ENCODE measurements around the gene ATP23. TPM values are rescaled to one million over a fixed set of nuclear protein-coding genes. Genes with fewer than 3 reads are reported as not detected.

The ATP23 gene
- total RNA-seq, 2 donors from 2014 or later = 3.6 to 5.4 TPM

DNA sequence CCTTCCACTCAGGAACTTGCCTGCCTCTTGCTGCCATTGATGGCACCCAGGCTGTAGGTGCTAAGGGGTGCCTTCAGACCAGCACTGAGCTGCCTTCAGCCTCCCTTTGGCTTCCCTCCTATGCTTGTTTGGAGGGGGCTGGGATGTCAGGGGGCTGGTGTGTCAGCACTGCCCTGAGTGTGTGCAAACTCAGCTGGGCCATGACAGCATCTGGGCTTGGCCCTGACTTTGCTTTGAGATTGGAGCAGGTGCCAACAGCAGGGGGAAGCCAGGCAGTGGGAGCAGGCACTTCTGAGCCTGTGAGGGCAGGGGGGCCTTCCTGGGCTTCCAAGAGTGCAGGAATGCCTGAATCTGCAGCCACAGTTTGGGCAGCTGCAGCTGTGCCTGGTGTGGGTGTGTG is 56.9 kb downstream of the ATP23 start:
- peaks cover 0 to 6% (median 0%) of the 10 kb centered on the region in 3 donors for H3K9me3 ChIP-seq
- H3K4me3 ChIP-seq = no peak overlapping the region
- TF ChIP-seq, protein P1, sequence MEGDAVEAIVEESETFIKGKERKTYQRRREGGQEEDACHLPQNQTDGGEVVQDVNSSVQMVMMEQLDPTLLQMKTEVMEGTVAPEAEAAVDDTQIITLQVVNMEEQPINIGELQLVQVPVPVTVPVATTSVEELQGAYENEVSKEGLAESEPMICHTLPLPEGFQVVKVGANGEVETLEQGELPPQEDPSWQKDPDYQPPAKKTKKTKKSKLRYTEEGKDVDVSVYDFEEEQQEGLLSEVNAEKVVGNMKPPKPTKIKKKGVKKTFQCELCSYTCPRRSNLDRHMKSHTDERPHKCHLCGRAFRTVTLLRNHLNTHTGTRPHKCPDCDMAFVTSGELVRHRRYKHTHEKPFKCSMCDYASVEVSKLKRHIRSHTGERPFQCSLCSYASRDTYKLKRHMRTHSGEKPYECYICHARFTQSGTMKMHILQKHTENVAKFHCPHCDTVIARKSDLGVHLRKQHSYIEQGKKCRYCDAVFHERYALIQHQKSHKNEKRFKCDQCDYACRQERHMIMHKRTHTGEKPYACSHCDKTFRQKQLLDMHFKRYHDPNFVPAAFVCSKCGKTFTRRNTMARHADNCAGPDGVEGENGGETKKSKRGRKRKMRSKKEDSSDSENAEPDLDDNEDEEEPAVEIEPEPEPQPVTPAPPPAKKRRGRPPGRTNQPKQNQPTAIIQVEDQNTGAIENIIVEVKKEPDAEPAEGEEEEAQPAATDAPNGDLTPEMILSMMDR (IDR thresholded peaks at IDR 0.05) = no peak
- TF ChIP-seq POLR2A (IDR thresholded peaks at IDR 0.05) = no peak
- intact Hi-C loops (cut with DNase I) = no loop called here
- no peaks in the 10 kb centered on the region for H3K4me1 ChIP-seq
- H3K27me3 ChIP-seq = no peaks in the 10 kb centered on the region
- H3K27ac ChIP-seq = no peak overlapping the region
- ATAC-seq (no peak), DNase-seq (no peak)
- no peaks in the 10 kb centered on the region for H3K36me3 ChIP-seq (replicated peaks in 1 of 2; ENCODE audit: insufficient read depth in 1 of 2, low read depth in 2 of 2)

DNA sequence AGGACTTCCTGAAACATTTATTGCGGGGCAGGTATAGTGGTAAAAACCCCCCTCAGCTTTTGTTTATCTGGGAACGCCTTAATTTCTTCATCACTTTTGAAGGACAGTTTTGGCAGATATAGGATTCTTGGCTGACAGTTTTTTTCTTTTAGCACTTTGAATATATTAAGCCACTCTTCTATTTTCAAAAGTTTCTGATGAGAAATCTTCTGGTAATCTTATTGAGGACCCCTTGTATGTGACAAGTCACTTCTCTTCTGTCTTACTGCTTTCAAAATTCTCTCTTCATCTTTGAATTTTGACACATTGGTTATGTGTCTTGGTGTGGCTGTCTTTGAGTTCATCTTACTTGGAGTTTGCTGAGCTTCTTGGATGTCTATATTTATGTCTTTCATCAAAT is 59.1 kb downstream of the ATP23 start:
- no peak for TF ChIP-seq POLR2A (IDR thresholded peaks at IDR 0.05)
- TF ChIP-seq, protein P1 (IDR thresholded peaks at IDR 0.05) = no peak
- no peaks in the 10 kb centered on the region for H3K4me1 ChIP-seq
- intact Hi-C loops (cut with DNase I) = no loop called here
- H3K4me3 ChIP-seq = no peak overlapping the region
- H3K27me3 ChIP-seq = no peaks in the 10 kb centered on the region
- 77 to 90% methylated on average over 2 of the region's 2 CpGs for WGBS, 2 donors
- ATAC-seq (no peak), DNase-seq (no peak)
- H3K9me3 ChIP-seq = peaks cover 0 to 6% (median 0%) of the 10 kb centered on the region in 3 donors
- H3K27ac ChIP-seq = no peak overlapping the region
- no peaks in the 10 kb centered on the region for H3K36me3 ChIP-seq (replicated peaks in 1 of 2; ENCODE audit: insufficient read depth in 1 of 2, low read depth in 2 of 2)

DNA sequence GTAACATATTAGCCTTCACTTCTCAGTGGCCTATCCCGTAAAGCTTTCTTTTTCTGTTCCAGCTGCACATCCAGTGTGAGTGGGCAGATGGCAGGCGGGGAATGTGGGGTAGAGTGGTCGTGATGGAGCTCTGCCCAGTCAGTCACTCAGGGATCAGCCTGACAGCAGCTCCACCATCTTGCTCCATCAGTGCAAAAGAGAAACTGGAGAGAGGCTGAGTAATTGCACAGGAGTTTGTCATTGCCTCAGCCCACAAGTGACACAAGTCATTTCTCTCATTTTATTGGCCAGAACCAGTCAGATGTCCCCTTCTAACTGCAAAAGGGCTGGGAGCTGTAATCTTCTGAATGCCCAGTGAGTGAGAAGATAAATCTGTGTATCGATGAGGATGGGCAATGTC is 66.5 kb downstream of the ATP23 start:
- H3K36me3 ChIP-seq (replicated peaks in 1 of 2; ENCODE audit: insufficient read depth in 1 of 2, low read depth in 2 of 2) = no peaks in the 10 kb centered on the region
- TF ChIP-seq POLR2A (IDR thresholded peaks at IDR 0.05) = no peak
- TF ChIP-seq, protein P1 (IDR thresholded peaks at IDR 0.05) = no peak
- H3K27me3 ChIP-seq = no peaks in the 10 kb centered on the region
- H3K9me3 ChIP-seq = no peaks in the 10 kb centered on the region
- H3K4me3 ChIP-seq = no peak overlapping the region
- ATAC-seq (no peak), DNase-seq (no peak)
- intact Hi-C loops (cut with DNase I) = no loop called here
- no peaks in the 10 kb centered on the region for H3K4me1 ChIP-seq
- no peak overlapping the region for H3K27ac ChIP-seq
- WGBS, 2 donors = 89 to 95% methylated on average over 4 of the region's 4 CpGs

- DNase-seq (no peak), ATAC-seq (no peak)
- Histone ChIP-seq H3K4me3 (no peak overlapping the region), H3K27me3 (no peaks in the 10 kb centered on the region), H3K27ac (no peak overlapping the region), H3K9me3 (no peaks in the 10 kb centered on the region), H3K36me3 (replicated peaks in 1 of 2; ENCODE audit: insufficient read depth in 1 of 2, low read depth in 2 of 2) (no peaks in the 10 kb centered on the region), H3K4me1 (no peaks in the 10 kb centered on the region)
- no peak for TF ChIP-seq POLR2A (IDR thresholded peaks at IDR 0.05)
- TF ChIP-seq, protein P1 (IDR thresholded peaks at IDR 0.05) = no peak
- intact Hi-C loops (cut with DNase I) = no loop called here
- 34 to 49% methylated on average over 3 of the region's 3 CpGs for WGBS, 2 donors
Observed at GRCh38 chr12:58008634-58009033, 67.3 kb downstream of the ATP23 start.

Other genes starting within 250 kb of the ATP23 start
- gene OS9, start 247.4 kb upstream of the ATP23 start, total RNA-seq = 100 to 1,000 TPM; 167 to 213 TPM
- 1 to 10 TPM in 1 of 2 donors, under 1 TPM in 1; 0.33 to 1.0 TPM for gene AGAP2, start 202.8 kb upstream of the ATP23 start, total RNA-seq
- 10 to 100 TPM; 33.7 to 36.9 TPM for gene TSPAN31, start 196.5 kb upstream of the ATP23 start, total RNA-seq
- gene CDK4, start 189.3 kb upstream of the ATP23 start, total RNA-seq = 10 to 100 TPM; 27.0 to 81.2 TPM
- 1 to 10 TPM; 5.2 to 9.9 TPM for gene MARCHF9, start 186.5 kb upstream of the ATP23 start, total RNA-seq
- gene CYP27B1, start 174.5 kb upstream of the ATP23 start, total RNA-seq = 1 to 10 TPM; 2.6 to 3.6 TPM
- 10 to 100 TPM; 16.1 to 23.1 TPM for gene METTL1, start 169.5 kb upstream of the ATP23 start, total RNA-seq
- gene EEF1AKMT3, start 169.0 kb upstream of the ATP23 start, total RNA-seq = 10 to 100 TPM; 11.2 to 15.0 TPM
- 10 to 100 TPM in 1 of 2 donors, 1 to 10 TPM in 1; 9.2 to 18.4 TPM for gene TSFM, start 158.8 kb upstream of the ATP23 start, total RNA-seq
- gene AVIL, start 122.8 kb upstream of the ATP23 start, total RNA-seq = 10 to 100 TPM in 1 of 2 donors, 1 to 10 TPM in 1; 2.0 to 14.8 TPM
- 100 to 1,000 TPM in 1 of 2 donors, 10 to 100 TPM in 1; 82.1 to 125 TPM for gene CTDSP2, start 94.8 kb upstream of the ATP23 start, total RNA-seq

All from body of pancreas (tissue), 4 donors.